ENCODE results near the gene BICDL1.

- TF ChIP-seq, protein P1, sequence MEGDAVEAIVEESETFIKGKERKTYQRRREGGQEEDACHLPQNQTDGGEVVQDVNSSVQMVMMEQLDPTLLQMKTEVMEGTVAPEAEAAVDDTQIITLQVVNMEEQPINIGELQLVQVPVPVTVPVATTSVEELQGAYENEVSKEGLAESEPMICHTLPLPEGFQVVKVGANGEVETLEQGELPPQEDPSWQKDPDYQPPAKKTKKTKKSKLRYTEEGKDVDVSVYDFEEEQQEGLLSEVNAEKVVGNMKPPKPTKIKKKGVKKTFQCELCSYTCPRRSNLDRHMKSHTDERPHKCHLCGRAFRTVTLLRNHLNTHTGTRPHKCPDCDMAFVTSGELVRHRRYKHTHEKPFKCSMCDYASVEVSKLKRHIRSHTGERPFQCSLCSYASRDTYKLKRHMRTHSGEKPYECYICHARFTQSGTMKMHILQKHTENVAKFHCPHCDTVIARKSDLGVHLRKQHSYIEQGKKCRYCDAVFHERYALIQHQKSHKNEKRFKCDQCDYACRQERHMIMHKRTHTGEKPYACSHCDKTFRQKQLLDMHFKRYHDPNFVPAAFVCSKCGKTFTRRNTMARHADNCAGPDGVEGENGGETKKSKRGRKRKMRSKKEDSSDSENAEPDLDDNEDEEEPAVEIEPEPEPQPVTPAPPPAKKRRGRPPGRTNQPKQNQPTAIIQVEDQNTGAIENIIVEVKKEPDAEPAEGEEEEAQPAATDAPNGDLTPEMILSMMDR (conservative IDR thresholded peaks at IDR 0.05; ENCODE audit: low read depth, low read length), result no peak
- TF ChIP-seq POLR2A (IDR thresholded peaks at IDR 0.05; ENCODE audit: low read depth, low read length), result no peak
- TF ChIP-seq SMC3 (IDR thresholded peaks at IDR 0.05; ENCODE audit: low read depth, low read length), result no peak
- TF ChIP-seq CEBPB (IDR thresholded peaks at IDR 0.05; ENCODE audit: low read depth, low read length), result no peak
- TF ChIP-seq BHLHE40 (IDR thresholded peaks at IDR 0.05; ENCODE audit: low read depth, low read length), result no peak
- TF ChIP-seq MAFK (IDR thresholded peaks at IDR 0.05; ENCODE audit: low read depth, low read length), result no peak
- no peak for TF ChIP-seq RFX5 (IDR thresholded peaks at IDR 0.05; ENCODE audit: low read depth, low read length)
- TF ChIP-seq MXI1 (IDR thresholded peaks at IDR 0.05; ENCODE audit: borderline replicate concordance, low read depth, low read length), result no peak
- no peak for TF ChIP-seq FOS (IDR thresholded peaks at IDR 0.05; ENCODE audit: low read depth, low read length)
Observed at GRCh38 chr12:120054293-120054692, 65.3 kb downstream of the BICDL1 start.

All from IMR-90 (cell line).